Left ventricle myocardium inferior (tissue), 1 donor: ENCODE results near the gene C10orf105. TPM values are rescaled to one million over a fixed set of nuclear protein-coding genes. Genes with fewer than 3 reads are reported as not detected.

Source experiments
- DNase-seq: peaks from one replicate; pipeline ENCODE4 v3.0.0-alpha.2; 2020
- H3K27ac ChIP-seq: fragments of 200-600 bp; replicated peaks from 2 replicates; pipeline ENCODE4 v1.8.0; 2021
- H3K27me3 ChIP-seq: fragments of 200-600 bp; 2 replicates; pipeline ENCODE4 v1.8.0; 2021; ENCODE audit warnings: low read depth
- H3K36me3 ChIP-seq: fragments of 200-600 bp; 2 replicates; pipeline ENCODE4 v1.8.0; 2021
- H3K4me1 ChIP-seq: fragments of 200-600 bp; 2 replicates; pipeline ENCODE4 v1.8.0; 2021
- H3K4me3 ChIP-seq: fragments of 200-600 bp; 2 replicates; pipeline ENCODE4 v1.8.0; 2021; ENCODE audit warnings: mild to moderate bottlenecking, moderate library complexity
- H3K9me3 ChIP-seq: fragments of 200-600 bp; replicated peaks from 2 replicates; pipeline ENCODE4 v1.8.0; 2021
- intact Hi-C: fragments of 100-400 bp; cut with micrococcal nuclease; formaldehyde crosslinking; loops from one replicate; pipeline ENCODE4 v1.11.0; 2022
- total RNA-seq: library from RNA; stranded (reverse); fragmentation: NEBNext Ultra II Directional; extraction: Animal tissue kit (Norgen Biotek cat#: 25700); gene quantifications from one replicate; pipeline ENCODE4 v1.2.1, GENCODE V29; 2021
- TF ChIP-seq, protein P1 (sequence below): fragments of 200-600 bp; IDR thresholded peaks from 2 replicates; pipeline ENCODE4 v1.8.0; 2021; ENCODE audit warnings: antibody characterized with exemption, mild to moderate bottlenecking, borderline replicate concordance
- donor health status: DM: no; HTN: yes; CAD: no; lungs with severe emphysema.

Gene C10orf105
- total RNA-seq, 1 donor from 2014 or later, result 0.05 TPM

DNA sequence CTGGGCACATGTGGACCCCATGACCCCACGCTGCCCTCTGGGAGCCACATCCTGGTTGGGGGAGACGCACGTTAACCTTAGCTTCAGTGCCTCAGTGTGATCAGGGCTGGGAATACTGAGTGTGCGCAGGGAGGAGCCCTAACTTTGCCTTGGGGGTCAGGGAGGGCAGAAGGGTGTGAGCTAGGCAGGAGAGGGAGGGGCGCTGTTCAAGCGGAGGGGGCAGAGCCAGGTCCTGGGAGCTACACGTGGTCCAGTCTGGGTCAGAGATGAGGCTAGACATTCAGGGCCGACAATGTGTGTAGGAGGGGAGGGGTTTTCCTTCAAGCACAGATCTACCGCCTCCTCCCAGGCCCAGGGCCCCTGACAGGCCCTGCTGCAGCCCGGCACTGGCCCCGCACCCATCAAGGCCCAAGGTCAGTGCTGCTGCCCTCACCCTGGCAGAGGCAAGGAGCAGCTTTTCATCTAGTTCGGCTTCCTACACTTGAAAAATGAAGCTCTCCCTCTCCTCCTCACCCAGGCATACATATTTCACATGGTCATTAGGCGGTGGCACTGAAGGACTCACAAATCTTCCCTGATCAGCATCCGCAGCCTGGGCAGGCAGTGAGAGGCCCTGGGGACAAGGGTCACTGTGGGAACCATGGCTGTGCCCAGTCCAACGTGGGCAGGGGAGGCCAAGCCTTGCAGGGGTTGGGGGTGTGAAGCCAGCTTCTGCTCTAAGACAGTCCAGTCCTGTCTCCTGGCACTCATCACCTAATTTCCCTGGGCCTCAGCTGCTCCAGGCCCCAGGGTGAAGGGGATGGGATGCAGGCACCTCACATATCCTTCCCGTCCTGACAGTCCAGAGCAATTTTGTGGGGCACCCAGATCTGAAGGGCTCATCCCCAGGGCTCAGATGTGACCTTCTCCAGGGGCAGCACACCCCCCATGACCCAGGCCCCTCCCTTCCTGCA, 47.3 kb downstream of the C10orf105 start:
- Histone ChIP-seq H3K36me3 (no peaks in the 10 kb centered on the region), H3K4me1 (no peaks in the 10 kb centered on the region), H3K9me3 (no peaks in the 10 kb centered on the region), H3K27ac (no peak overlapping the region), H3K27me3 (no peaks in the 10 kb centered on the region), H3K4me3 (no peak overlapping the region)
- DNase-seq, result no peak
- intact Hi-C loops, result no loop called here
- TF ChIP-seq, protein P1, sequence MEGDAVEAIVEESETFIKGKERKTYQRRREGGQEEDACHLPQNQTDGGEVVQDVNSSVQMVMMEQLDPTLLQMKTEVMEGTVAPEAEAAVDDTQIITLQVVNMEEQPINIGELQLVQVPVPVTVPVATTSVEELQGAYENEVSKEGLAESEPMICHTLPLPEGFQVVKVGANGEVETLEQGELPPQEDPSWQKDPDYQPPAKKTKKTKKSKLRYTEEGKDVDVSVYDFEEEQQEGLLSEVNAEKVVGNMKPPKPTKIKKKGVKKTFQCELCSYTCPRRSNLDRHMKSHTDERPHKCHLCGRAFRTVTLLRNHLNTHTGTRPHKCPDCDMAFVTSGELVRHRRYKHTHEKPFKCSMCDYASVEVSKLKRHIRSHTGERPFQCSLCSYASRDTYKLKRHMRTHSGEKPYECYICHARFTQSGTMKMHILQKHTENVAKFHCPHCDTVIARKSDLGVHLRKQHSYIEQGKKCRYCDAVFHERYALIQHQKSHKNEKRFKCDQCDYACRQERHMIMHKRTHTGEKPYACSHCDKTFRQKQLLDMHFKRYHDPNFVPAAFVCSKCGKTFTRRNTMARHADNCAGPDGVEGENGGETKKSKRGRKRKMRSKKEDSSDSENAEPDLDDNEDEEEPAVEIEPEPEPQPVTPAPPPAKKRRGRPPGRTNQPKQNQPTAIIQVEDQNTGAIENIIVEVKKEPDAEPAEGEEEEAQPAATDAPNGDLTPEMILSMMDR, result no peak

DNA sequence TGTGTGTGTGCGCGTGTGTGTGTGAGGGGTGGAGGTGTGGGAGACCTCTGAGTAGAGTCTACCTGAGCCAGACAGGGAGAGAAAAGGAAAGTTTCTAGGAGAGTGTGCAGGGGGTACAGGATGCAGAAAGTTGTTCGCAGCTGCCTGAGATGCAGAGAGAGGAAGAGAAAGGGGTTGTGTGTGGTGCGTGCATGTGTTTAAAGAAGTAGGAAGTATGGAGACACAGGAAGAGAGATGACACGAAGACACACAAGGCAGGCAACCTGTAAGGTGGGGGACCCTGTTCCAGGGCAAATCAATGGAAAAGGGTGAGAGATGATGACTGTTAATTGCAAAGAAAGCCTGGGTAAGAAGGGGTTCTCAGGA, 52.2 kb downstream of the C10orf105 start:
- DNase-seq, result no peak
- no peaks in the 10 kb centered on the region for H3K4me1 ChIP-seq
- H3K27ac ChIP-seq, result no peak overlapping the region
- intact Hi-C loops, result no loop called here
- TF ChIP-seq, protein P1, result no peak
- H3K9me3 ChIP-seq, result no peaks in the 10 kb centered on the region
- H3K4me3 ChIP-seq, result no peak overlapping the region
- H3K27me3 ChIP-seq, result no peaks in the 10 kb centered on the region
- H3K36me3 ChIP-seq, result no peaks in the 10 kb centered on the region

DNA sequence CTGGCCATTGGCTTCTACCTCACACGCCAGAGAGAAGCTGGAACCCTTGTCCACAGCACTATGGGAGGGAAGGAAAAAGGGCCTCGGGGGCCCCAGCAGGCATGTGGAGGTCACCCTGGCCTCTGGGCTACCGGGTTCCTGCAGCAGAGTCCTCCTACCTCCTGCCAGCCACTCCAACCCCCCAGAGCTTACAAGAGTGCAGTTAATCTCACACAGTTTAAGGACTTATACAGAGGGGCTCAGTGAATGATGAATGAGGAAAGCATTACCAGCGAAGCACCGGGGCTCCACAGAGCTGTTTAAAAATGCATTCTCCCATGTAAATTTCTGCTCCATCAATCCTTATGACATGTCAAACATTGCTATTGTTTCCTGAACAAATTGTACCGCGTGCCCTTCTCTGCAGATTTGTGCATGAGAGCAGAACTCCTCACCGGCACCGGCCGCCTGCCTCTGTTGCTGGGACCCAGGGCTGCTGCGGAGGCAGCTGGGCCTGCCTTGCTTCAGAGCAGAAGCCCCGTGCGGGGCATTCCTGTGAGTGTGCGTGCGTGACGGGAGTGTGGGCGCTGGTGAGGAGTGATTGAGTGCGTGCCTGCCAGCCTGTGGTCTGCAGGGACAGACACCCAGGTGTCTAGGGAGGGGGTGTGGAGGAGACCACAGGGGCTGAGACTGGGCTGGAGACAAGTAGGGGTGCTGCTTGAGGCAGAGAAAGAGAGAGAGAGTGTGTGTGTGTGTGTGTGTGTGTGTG, 52.8 kb downstream of the C10orf105 start:
- Histone ChIP-seq H3K36me3 (no peaks in the 10 kb centered on the region), H3K9me3 (no peaks in the 10 kb centered on the region), H3K4me1 (no peaks in the 10 kb centered on the region), H3K4me3 (no peak overlapping the region), H3K27ac (no peak overlapping the region), H3K27me3 (no peaks in the 10 kb centered on the region)
- intact Hi-C loops, result no loop called here
- TF ChIP-seq, protein P1, result no peak
- no peak for DNase-seq

DNA sequence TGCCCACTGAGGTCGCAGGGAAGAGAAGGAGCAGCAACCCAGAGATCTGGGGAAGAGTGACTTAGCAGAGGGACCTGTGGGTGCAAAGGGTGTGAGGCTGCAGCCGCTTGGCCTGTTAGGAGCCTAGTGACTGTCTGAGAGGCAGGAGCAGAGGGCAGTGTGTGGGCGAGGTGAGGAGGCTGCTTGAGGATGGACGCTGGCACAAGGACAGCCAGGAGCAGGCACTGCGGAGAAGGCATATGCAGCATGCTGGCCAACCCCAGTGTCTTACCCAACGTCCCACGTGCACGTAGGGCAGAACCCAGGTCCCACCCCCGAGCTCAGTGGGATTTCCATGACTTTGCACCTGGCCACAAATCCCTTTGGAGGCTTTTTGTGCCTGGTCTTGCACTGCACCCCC, 54.1 kb downstream of the C10orf105 start:
- DNase-seq, result no peak
- intact Hi-C loops, result no loop called here
- H3K4me3 ChIP-seq, result no peak overlapping the region
- no peaks in the 10 kb centered on the region for H3K36me3 ChIP-seq
- TF ChIP-seq, protein P1, result no peak
- H3K9me3 ChIP-seq, result peaks cover under 1% of the 10 kb centered on the region
- H3K4me1 ChIP-seq, result no peaks in the 10 kb centered on the region
- H3K27me3 ChIP-seq, result no peaks in the 10 kb centered on the region
- no peak overlapping the region for H3K27ac ChIP-seq

DNA sequence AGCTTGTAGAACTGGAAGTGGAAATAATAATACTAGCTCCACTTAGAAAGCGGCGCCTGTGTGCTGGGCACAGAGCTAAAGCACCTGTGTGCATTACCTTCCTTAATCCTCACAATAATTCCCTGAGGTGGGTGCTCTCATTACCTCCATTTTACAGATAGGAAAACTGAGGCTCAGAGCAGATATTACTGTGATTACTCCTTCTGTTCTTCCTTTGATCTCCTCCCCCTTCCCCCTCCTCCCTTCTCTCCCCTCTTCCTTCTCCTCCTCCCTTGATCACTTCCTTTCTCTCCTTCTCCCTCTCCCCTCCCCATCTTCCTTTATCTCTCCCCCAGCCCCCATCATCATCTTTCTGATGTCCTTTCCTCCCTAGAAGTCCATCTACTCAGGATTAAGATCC, 55.0 kb downstream of the C10orf105 start:
- DNase-seq, result no peak
- H3K27ac ChIP-seq, result no peak overlapping the region
- no peaks in the 10 kb centered on the region for H3K4me1 ChIP-seq
- no peaks in the 10 kb centered on the region for H3K27me3 ChIP-seq
- peaks cover 4% of the 10 kb centered on the region for H3K9me3 ChIP-seq
- no peak overlapping the region for H3K4me3 ChIP-seq
- TF ChIP-seq, protein P1, result no peak
- H3K36me3 ChIP-seq, result no peaks in the 10 kb centered on the region
- intact Hi-C loops, result no loop called here
